Bronchial epithelial cell (primary cell): ENCODE data around the gene OTC. TPM values are rescaled to one million over a fixed set of nuclear protein-coding genes. Genes with fewer than 3 reads are reported as not detected.

ENCODE experiments used
- DNase-seq: peaks from one replicate; pipeline ENCODE4 v3.0.0-alpha.2; 2010; ENCODE audit warnings: low read depth
- FAIRE-seq: peaks from 2 replicates; lab custom pipeline; 2011; peaks lifted over from hg19 to GRCh38; lab: Jason Lieb, UNC
- H3K27me3 ChIP-seq: 2 replicates; pipeline ENCODE4 v1.5.1; 2011; ENCODE audit warnings: low read length; ENCODE audit not compliant: control insufficient read depth, insufficient read depth
- H3K36me3 ChIP-seq: 2 replicates; pipeline ENCODE4 v1.5.1; 2011; ENCODE audit warnings: low read length; ENCODE audit not compliant: control insufficient read depth, insufficient read depth
- H3K4me3 ChIP-seq: 2 replicates; pipeline ENCODE4 v1.5.1; 2011; ENCODE audit warnings: mild to moderate bottlenecking, low read depth, low read length, control low read depth
- total RNA-seq: library from RNA; depleted of rRNA; stranded (reverse); fragments of >200 nt; gene quantifications from 2 replicates; pipeline ENCODE4 v1.2.1, GENCODE V29; 2014
- TF ChIP-seq, protein P1 (sequence below): IDR thresholded peaks from 2 replicates; pipeline ENCODE4 v1.5.1; 2011; ENCODE audit warnings: mild to moderate bottlenecking, moderate library complexity, low read length, control low read depth, inconsistent platforms; ENCODE audit not compliant: insufficient read depth, severe bottlenecking

The OTC gene
- total RNA-seq, 1 donor from 2014 or later = not detected

DNA sequence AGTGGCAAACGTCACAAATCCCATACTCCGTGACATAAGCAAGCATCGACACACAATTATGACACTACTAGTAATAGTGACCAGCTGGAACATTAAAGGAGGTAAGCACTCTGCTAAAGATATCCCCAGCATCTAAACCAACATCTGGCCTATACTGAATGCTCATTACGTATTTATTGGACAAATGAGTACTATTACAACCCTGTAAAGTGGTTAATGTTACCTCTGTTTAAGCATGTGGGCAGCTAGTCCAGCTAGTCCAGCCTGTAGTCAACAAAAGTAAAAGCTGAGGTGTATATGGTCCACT lies 24.7 kb upstream of the OTC start:
- no peaks in the 10 kb centered on the region for H3K36me3 ChIP-seq
- DNase-seq (no peak), FAIRE-seq (no peak)
- H3K27me3 ChIP-seq = no peaks in the 10 kb centered on the region
- TF ChIP-seq, protein P1, sequence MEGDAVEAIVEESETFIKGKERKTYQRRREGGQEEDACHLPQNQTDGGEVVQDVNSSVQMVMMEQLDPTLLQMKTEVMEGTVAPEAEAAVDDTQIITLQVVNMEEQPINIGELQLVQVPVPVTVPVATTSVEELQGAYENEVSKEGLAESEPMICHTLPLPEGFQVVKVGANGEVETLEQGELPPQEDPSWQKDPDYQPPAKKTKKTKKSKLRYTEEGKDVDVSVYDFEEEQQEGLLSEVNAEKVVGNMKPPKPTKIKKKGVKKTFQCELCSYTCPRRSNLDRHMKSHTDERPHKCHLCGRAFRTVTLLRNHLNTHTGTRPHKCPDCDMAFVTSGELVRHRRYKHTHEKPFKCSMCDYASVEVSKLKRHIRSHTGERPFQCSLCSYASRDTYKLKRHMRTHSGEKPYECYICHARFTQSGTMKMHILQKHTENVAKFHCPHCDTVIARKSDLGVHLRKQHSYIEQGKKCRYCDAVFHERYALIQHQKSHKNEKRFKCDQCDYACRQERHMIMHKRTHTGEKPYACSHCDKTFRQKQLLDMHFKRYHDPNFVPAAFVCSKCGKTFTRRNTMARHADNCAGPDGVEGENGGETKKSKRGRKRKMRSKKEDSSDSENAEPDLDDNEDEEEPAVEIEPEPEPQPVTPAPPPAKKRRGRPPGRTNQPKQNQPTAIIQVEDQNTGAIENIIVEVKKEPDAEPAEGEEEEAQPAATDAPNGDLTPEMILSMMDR = no peak
- no peak overlapping the region for H3K4me3 ChIP-seq

DNA sequence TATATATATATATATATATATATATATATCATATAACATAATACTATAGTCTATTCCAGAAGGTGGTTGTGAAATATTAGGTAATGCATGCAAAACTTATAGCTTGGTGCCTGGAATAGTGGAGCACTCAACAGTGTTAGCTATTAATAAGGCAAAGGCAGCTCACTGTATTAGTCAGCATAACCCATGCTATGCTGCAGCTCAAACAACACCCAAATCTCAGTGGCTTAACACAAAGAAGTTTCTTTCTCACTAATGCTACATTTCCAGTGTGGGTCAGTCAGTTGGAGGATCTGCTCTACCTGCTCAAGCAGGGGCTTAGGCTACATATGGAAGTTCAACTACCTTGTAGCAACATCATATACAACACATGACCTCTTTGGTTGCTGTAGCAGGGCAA lies 19.9 kb upstream of the OTC start:
- DNase-seq (no peak), FAIRE-seq (no peak)
- TF ChIP-seq, protein P1 = no peak
- Histone ChIP-seq H3K4me3 (no peak overlapping the region), H3K36me3 (no peaks in the 10 kb centered on the region), H3K27me3 (no peaks in the 10 kb centered on the region)

DNA sequence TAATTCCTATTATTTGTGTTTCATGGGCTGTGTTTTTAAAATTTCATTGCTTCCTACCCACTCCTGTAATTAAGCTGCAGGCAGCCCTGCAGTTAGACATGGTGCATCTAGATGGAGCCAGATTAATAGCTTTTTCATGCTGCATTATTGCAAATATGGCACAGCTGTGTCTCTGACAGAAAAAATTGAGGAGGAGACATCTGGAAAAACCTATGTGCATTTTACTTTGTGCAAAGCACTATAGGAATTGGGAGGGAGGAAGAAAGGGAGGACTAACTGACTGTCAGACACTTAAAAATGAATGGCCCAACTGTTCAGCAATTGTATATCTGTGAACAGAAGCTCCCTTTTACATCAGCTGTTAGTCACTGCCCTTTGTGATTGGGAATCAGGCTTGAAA lies 17.0 kb upstream of the OTC start:
- Histone ChIP-seq H3K4me3 (no peak overlapping the region), H3K27me3 (no peaks in the 10 kb centered on the region), H3K36me3 (no peaks in the 10 kb centered on the region)
- DNase-seq (no peak), FAIRE-seq (no peak)
- TF ChIP-seq, protein P1 = no peak

DNA sequence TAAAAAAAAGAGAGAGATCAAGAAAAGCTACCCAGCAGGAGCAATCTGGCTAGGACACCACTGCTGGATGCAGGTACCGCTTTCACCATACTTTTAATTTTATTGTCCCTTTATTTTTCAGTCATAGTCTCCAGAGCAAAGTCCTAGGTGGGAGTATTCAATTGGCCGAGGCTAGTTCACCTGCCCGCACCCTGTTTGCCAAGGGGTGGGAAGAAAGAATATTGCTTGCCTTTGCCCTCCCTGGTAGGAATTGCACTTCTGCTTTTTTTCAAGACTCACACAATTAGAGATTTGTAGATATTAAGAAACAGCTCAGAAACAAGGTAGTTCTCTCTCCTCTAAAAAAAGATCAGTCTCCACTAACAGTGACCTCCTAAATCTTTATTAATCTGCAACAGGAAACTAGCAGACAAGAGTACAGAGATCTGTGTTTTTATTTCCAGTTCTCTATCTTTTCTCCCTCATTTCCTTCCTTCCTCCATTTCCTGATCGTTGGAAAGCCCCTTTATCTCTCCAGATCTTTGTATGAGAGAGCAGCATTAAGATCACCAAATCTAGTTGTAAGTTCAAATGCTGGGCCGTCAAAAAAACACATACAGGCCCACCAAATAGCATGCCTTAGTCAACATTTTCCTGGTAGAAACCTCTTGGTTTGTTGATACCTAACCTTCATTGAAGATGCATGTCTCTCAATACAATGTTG lies 15.7 kb upstream of the OTC start:
- TF ChIP-seq, protein P1 = no peak
- H3K27me3 ChIP-seq = no peaks in the 10 kb centered on the region
- H3K36me3 ChIP-seq = no peaks in the 10 kb centered on the region
- DNase-seq (no peak), FAIRE-seq (no peak)
- H3K4me3 ChIP-seq = no peak overlapping the region

DNA sequence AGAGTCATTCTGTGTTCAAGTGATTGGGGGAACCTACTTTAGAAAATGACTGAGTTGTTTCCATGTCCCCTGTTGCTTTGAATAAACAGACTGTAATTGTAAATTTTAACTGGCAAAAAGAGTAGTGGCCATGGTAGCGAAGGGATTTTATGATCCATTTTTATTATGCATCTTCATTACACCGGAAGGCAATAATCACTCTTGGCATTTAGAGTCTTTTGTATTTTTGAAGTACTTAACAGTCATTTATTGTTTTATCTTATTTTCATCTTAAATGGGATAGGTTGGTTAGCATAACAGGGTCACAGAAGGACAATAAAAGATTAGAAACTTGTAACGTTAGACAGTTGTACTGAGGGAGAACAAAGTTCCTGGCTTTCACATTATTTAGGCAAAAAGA lies 11.0 kb upstream of the OTC start:
- TF ChIP-seq, protein P1 = no peak
- no peak for DNase-seq
- FAIRE-seq = no peak

More for the DNA sequence above, 11.0 kb upstream of the OTC start:
- H3K27me3 ChIP-seq = peaks cover 2% of the 10 kb centered on the region
- no peaks in the 10 kb centered on the region for H3K36me3 ChIP-seq
- H3K4me3 ChIP-seq = no peak overlapping the region
